Hematopoietic multipotent progenitor cell treated with erythropoietin and hydrocortisone succinate and interleukin-3 and kit ligand, for 4 days (in vitro differentiated cells): ENCODE results near the gene EPDR1.

ENCODE experiments used
- DNase-seq: peaks from one replicate; pipeline ENCODE4 v3.0.0-alpha.2; 2015

EPDR1 gene

DNA sequence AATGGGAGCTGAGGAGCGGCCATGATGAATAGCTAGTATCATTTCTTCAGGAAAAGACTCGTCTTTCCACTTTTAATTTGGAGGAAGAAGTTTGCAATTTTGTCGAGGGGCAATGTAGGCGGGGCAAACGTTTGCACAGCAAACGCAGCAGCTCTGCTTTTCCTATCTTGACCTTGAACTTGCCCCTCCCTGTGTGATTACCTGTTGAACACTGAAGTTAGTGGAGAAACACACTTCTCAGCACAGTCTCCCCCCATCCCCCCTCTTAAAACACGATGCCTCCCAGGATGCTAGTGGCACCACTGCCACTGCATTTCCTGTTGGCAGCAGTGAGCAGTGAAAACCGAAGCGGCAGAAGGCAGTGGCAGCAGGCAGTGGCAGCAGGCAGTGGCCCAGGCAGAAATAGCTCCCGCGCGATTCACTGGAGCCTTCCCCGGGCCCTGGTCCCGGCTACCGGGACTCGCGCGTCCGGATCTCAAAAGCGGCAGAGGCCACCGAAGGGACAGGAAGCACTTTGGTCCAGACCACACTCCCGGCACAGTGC lies at the start of gene EPDR1:
EPDR1 (plus strand) TSS at position 336 of the 544 bp plus-strand sequence. CDS start 300 bp downstream, outside the sequence.
- DNase-seq, result peak; percentile 95

DNA sequence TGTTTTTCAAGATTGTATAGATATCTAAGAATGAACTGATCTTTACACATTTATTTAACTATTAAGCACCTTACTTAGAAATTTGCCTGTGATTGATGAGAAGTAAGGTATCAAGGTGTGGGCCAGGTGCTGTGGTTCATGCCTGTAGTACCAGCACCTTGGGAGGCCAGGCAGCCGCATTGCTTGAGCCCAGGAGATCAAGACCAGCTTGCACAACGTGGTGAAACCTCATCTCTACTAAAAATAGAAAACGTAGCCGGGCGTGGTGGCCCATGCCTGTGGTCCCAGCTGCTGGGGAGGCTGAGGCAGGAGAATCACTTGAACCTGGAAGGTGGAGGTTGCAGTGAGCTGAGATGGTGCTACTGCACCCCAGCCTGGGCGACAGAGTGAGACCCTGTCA lies 38.4 kb upstream of the EPDR1 start:
- DNase-seq, result no peak

DNA sequence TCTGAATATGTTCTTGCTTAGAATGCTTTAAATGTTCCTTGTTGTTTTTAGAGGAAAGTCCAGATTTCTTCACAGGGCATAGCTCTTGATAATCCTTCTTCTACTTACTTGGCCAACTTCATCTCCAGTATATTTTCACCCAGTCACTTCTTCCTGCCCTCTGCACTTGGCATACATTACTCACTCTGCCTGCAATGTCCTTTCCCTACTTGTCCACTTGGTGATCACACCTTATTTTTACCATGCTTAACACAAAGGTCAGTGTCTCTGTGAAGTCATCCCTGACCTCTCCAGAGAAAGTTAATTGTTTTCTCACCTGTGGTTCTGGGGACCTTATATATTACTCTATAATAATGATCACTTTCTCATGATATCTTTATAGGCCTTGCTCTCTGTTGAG lies 27.1 kb upstream of the EPDR1 start:
- no peak for DNase-seq

DNA sequence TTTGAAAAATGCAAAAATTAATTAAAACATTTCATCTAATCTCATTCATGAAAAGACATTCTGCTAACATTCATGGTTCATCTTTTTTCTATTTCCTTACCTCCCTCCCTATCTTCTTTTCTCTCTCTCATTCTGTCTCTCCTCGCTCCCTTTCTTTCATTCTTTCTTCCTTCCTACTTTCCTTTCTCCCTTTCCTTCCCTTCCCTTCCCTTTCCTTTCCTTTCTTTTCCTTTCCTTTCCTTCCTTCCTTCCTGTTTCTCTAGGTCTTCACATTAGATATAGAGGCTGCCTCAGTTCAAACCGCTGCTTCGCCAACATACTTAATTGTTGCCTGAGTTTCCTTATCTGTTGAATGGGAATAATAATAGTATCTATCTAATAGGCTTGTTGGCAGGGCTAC lies 25.8 kb upstream of the EPDR1 start:
- DNase-seq, result no peak

DNA sequence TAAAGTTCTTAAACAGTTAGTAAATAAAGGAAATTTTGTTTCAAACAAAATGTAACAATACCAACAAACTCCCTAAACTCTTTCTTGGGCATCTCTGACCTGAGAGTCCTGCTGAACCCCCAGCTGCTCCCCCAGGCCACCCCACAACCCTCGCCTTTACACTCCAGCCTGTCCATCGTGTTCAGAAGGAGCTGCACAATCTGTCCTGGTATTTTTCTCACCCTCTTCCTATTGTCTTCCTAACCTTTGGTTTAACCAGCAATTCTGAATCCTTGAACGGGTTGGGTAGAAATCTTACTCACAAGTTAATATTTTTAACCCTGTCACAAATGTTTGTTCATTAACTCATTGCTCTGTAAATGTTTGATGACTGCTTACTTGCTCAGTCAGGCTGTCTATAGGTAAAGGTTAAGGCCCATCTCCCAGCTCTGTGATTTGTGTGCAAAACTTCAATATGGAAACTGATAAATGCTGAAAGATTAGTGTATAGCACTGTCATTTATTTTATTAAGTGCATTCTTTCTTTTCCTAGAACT lies 20.7 kb upstream of the EPDR1 start:
- DNase-seq, result no peak

DNA sequence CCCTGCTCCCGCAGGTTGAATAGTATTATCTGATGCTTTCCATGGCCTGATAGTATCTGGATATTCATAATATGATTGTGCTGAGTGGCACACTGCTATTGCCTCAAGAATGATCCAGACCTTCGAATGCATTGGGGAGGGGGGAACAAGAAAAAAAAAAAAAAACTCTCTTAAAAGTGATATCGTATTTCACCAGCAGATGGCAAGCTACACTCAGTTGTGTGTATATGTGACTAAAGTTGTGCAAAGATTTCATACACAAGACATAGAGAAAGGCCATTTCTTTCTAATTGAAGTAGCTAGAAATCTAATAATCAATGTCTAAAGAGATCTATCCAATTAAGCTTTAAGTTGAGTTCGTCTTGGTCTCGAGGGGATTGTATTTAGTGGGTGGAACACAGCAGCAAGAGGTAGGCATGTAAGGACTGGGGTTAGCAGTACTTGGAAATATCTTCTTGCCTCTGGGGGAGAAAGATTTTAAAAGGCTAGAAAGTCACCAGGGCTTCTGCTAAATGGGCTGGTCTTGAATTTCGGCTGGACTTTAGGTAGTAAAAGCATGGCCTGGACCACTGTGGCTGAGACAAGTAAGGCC lies 19.1 kb upstream of the EPDR1 start:
- peak; percentile 78 for DNase-seq

DNA sequence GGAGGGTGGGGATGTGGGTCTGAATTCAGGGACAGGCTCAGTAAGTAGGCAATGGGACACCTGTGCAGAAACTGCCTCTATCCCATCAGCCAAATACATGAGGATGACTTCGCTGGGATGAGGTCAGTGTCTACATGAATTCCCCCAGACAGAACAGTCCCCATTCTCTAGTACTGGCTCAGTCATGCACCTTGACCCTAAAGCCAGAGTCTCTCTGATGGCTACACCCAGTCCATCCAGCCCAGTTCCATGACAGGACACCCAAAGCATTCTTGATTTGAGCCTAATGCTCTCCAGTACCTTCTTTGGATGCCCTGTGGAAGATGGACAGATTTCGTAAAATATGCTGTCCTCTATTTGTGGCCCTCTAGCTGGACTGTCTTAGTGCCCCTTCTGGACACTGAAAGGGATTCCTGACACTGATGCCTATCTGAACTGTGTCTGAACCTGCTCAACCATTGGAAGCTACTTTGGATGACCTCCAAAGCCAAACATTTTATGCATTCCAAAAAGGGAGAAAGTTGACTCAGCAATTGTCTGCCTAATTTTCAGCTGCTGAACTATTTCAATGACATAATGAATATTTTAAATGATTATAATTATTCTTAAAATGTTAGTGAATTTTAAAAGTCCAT lies 18.4 kb upstream of the EPDR1 start:
- no peak for DNase-seq

DNA sequence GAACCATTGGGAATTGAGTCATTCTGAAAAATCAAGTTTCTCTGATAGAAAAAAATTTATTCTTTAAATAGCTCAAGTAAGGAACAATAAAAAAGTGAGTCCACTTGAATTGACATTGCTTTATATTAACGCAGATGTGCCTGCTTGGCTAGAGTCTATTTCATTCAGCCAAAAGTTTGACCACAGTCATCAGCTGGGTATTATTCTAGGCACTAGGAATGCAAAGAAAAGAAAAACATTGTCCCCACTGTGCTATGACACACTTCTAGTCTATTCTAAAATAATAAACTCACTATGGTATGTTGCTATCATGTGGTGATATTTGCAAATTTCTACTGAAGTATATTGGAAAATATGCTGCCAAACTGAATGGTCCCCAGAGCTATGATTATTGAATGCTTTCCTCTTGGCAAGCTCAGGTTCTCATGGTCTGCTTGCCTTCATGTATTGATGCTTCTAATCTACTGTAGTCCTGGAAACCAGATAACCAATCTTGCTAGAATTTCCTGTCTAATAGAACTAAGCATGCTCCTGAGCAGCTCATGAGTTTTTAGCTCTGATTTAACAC lies 12.1 kb upstream of the EPDR1 start:
- no peak for DNase-seq

DNA sequence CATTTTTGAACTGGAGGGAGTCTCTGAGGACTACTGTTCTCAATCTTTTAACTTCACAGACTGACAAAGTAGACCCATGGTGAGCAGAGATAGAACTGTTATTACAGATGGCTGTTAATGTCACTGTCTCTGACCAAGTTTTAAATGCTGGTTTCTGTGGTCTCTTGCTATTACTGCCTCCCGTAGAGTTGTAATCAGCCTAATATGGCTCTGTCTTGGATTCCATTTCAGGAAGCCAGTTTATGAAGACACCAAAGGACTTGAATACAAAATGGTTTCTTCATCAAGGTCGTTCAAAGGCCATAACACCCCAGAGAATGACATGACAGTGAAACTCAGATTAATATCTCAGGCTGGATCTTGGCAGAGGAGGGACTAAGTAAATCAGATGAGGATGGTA lies 7.7 kb upstream of the EPDR1 start:
- peak; percentile 49 for DNase-seq

DNA sequence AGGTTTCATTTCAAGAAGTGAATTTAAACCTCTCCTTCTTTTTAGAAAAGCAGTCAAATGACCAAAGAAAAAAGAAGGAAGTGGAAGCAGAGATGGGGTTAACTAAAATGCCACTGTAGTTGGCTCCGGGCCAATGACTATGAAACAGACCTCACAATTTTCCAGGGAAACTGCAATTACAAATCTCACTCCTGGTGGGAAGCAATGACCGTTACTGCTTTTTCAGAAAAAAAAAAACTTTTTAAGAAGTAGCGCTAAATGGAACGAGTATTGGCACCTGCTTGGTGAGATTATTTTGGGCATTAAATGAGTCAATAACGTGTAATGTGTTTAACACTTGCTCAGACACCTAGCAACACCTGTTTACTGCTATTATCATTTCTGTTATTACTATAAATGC lies 5.0 kb upstream of the EPDR1 start:
- DNase-seq, result peak; percentile 67

DNA sequence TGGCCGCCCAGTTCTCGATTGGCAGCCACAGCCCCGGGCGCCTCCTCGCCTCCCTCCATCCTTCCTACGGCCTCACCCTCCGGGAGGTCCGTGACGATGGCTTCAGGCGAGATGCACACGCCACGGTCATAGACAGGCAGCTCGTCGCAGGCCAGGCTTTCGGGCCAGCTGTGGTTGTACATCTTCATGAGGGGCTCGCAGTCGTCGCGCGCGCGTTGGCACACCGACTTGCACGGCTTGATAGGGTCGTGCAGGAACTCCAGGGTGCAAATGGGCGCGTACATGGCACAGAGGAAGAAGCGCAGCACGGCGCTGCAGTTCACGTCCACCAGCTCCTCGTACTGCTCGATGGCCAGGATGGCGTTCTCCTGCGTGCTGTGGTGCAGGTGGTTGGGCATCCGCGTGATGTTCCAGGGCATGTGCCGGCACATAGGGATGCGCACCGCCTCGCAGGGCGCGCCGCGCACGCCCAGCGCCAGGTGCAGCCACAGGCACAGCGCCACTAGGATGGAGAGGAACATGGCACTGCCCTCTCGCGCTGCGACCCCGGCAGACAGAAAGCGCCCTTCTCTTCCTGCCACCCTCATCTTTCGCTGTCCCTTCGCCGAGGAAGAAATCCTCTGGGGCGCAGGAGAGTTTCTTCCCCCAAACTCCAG lies 4.3 kb upstream of the EPDR1 start:
- peak; percentile 57 for DNase-seq

DNA sequence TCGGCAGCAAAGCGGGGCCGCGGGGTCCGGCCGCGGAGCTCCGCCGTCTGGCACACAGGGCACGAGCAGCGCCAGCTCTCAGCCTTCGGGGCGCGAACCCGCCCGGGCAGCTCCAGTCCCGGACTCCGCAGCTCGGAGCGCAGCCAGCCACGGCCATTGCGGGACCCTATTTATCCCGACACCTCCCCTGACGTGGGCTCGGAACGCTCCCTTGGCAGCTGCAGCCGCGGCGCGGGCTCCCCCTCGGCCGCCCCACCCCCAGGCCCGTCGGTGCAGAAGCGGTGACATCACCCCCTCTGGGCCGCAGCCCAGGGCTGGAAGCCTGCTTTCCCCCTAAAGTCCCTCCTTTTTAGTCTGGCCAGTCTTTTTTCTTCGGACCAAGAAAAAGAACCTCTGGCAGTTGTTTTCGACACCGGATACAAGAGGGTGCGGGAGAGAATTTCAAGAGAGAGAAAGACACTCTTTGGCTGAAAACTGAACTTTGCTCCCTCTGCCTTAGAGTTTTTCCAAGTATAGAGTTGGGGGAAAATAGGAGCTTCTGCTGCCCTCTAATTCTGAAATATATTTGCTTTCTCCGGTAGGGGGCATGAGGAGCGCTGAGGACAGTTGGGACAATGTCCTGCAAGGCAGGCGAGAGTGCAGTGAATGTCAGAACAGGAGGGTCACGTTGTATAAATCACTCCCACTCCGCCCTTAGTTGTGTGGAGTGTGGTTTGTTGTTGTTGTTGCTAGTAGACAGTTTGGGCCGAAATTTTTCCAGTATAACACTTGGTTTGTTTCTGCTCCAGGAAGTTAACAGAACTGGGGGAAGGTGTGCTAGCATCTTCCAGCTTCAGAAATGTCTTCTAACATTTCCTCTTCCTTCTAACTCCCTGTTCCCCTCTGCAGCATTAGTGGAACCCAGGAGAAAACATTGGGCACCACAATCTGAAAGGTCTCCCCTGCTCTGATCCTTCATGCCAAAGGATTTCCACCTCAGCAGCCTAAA lies 3.5 kb upstream of the EPDR1 start, which contains the start of gene SFRP4:
SFRP4 (minus strand) TSS at position 145 of the 988 bp plus-strand sequence. CDS start 280 bp downstream, outside the sequence.
- DNase-seq, result peak; percentile 87

DNA sequence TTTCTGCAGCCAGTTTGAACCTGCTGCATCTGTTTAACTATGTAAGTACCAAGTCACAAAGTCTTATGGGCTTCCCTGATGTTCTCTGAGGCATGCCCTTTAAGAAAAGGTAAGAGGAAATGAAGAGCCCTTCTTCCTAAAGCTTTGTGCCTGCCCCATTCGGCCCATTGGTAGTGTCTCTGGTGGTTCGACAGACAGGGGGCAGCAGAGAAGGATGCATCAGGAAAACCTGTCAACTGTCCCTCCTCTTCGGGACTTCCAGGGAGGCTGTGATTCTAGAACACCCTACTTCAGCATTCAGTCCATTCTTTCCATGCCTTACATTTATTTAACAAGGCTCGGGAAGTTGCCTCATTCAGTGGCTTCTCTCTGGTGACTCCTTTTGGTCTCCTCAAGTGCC lies 1.9 kb upstream of the EPDR1 start:
- no peak for DNase-seq

DNA sequence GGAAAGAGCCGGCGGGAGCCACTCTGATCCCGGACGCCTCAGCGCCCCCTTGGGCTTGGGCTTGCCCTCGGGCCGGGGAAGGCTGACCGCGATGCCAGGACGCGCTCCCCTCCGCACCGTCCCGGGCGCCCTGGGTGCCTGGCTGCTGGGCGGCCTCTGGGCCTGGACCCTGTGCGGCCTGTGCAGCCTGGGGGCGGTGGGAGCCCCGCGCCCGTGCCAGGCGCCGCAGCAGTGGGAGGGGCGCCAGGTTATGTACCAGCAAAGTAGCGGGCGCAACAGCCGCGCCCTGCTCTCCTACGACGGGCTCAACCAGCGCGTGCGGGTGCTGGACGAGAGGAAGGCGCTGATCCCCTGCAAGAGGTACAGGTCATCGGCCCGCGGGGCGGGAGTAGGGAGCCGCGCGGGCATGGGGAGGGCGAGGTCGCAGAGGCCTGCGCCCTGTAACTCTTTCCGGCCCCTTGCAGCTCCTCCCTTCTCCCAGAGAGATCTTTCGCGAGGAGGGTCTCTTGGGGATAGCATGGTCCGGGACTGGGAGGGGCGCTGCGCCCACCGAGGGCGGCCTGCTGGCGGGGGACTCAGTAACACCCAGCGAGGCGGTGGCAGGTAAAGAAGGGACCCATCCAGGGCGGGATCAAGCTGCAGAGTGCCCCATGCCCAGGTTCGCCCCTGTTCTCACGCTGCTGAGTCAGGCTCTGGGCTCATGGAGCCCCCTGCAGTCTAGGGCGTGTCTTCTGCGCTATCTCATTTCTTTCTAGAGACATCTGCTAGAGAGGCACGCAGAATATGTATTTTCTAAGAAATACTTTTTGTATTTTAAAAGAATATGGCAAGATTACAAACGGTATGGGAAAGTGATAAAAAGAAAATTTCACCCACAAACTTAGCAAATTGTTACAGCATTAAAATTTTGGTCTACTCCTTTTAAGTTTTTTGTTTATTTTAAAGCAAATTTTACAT lies 687 bp downstream of the EPDR1 start:
- DNase-seq, result peak; percentile 95

DNA sequence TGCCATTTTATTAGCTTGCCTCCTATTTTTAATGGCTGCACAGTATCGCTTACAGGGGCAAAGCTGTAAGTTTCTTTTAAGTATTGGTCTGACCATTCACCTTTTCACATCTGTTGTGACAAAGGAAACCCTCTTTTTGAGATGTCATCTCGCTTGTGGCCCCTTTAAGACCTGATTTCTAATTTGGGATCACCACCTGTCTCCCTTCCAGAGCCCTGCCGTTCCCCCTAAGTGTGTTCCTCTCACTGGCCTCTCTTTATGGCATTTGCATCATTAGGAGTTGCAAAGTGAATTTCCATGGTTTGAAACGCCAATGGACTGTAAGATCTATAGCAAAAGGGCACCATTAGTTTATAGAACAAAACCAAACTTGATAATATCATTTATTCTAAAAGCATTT lies 1.4 kb downstream of the EPDR1 start:
- DNase-seq, result peak; percentile 37

DNA sequence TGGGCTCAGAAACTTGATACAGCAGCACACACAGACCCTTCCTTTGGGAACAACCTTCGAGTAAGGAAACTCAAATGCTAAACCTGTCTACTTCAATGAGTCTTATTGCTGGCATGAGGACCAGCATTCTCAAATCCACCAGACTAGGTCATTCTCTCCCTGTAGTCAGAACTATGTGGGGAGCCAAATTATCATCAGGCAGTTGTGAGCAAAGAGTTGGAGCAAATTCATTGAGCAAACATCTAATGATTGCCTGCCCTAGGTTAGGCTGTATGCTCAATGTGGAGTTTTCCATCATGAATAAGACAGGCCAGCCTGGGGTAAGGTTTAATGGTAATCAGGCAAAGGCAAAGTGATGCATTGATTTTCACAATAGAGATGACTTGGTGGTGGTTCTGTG lies 3.6 kb downstream of the EPDR1 start:
- DNase-seq, result no peak

DNA sequence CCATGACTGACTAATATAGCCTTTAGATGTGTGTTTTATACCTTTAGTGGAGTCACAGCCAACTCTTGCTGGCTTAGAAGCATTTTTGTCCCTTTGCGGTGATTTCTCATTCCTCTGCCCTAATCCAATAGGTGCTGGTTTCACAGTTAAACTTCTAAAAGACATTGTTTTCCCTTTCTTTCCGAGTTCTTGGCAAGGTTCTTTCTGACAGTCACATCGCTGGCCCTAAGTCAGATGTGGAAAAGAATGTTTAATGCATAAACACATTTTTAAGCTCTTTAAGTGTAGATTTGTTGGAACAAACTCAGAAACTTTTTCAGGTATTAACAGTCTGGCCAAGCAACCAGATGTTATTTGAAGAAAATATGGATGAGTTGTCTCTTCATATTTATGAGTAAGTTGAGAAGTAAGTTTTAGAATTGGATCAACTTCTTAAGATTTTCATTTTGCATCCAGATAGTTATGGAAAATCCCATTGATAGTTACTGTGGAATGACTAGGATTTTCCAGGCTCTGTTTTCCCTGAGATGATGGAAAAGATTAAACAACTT lies 4.1 kb downstream of the EPDR1 start:
- DNase-seq, result no peak

DNA sequence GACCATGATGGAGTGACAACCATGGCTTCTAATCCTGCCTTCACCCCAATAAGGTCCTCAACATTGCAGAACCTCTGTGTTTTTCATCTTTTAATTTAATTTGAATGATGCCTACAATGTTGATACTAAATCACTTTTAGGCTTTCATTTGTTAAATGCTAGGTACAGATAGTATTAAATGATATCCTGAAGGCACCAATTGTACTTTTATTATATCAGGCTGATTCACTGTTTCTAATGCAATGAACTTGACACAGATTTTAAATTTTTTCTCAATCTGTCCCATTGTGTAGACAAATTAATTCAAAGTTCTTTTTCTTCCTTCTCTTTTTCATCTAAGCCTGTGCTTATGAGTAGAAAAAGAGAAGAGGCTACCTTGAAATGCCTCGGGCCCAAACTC lies 5.2 kb downstream of the EPDR1 start:
- DNase-seq, result no peak

DNA sequence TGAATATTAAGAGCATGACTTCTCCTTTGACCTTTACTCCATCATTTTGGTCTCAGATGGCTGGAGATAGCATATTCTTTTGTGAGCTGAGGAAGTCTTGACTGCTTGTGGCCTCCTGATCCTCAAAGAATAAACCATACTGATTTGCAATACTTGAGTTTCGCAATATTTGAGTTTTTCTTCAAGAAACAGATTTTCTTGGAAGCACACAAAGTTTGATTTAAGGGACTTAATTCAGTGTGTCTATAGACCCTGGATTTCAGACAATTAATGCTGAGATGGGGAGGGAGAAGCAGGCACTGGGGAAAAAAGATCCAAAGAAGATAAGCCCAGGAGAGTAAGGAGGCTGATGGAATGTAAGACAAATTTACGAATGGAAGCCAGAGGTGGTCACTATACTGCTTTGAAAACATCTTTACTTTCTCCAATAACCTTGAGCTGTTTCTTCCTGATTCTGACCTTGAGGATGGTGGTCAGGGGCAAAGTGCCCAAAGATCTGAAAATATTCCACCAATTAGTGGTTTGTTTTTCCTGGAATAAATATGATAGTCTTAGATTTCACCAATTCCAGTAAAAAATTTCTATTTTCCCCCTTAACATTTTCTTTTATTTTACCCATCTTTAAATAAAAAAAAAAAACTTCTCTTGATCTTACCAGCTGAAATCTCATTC lies 7.5 kb downstream of the EPDR1 start:
- peak; percentile 43 for DNase-seq

DNA sequence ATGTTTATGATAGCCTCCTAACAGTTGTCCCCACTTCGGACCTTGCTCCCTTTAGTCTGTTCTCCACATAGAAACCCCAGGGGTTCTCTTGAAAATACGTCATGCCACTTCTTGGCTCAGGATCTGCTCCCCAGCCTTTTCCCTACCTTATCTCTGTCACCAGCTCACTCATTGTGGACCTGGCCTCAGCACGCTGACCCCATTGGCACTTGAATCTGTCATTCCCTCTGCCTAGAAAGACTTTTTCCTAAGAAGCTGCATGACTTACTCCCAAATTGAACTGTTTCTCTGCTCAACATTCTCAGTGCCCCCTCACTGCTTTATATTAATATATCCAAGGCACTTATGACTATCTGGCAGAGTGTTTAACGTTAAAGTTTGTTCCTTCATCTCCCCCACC lies 8.4 kb downstream of the EPDR1 start:
- DNase-seq, result no peak
